Caco-2 (cell line): ENCODE results near the gene PAK1. TPM values are rescaled to one million over a fixed set of nuclear protein-coding genes. Genes with fewer than 3 reads are reported as not detected.

Experiments
- BruUV-seq: library from RNA; stranded (reverse); fragments of 400-500 nt; replicated peaks from 2 replicates; lab custom pipeline; 2021; lab: Mats Ljungman, UMichigan
- CTCF ChIA-PET: fragments of 300-600 bp; sonication (Branson Sonifier 250); formaldehyde crosslinking; loops from one replicate; lab custom pipeline; 2022; ENCODE audit warnings: antibody characterized with exemption; lab: Charles Lee
- POLR2A ChIA-PET: fragments of 300-600 bp; sonication (Branson Sonifier 250); formaldehyde crosslinking; loops from one replicate; lab custom pipeline; 2022; ENCODE audit warnings: antibody characterized with exemption; lab: Charles Lee
- DNase-seq, 2 experiments: peaks; one replicate each; pipeline versions ENCODE4 v3.0.0 to v3.0.0-alpha.2; 2020 to 2022
- H3K27me3 ChIP-seq: replicated peaks from 2 replicates; pipeline ENCODE4 v1.6.0; 2011; ENCODE audit warnings: low read length; ENCODE audit not compliant: control insufficient read depth, insufficient read depth
- H3K36me3 ChIP-seq: 2 replicates; pipeline ENCODE4 v1.5.1; 2011; ENCODE audit warnings: low read length; ENCODE audit not compliant: control insufficient read depth, insufficient read depth
- H3K4me1 ChIP-seq: fragments of 250-450 bp; sonication (Bioruptor Pico); 2 replicates; pipeline ENCODE4 v1.5.1; 2020; ENCODE audit warnings: mild to moderate bottlenecking
- H3K4me3 ChIP-seq: 2 replicates; pipeline ENCODE4 v1.5.1; 2011; ENCODE audit warnings: low read depth, mild to moderate bottlenecking, control low read depth, low read length
- H3K9me3 ChIP-seq: fragments of 250-450 bp; sonication (Bioruptor Pico); 2 replicates; pipeline ENCODE4 v1.5.1; 2020; ENCODE audit warnings: mild to moderate bottlenecking, moderate library complexity
- H3K27ac Mint-ChIP-seq: one replicate; pipeline ENCODE4 v1.8.0; 2022; ENCODE audit warnings: mixed read lengths; ENCODE audit not compliant: unreplicated experiment
- H3K27me3 Mint-ChIP-seq: one replicate; pipeline ENCODE4 v1.8.0; 2022; ENCODE audit warnings: mixed read lengths; ENCODE audit not compliant: insufficient read depth, unreplicated experiment
- H3K36me3 Mint-ChIP-seq: one replicate; pipeline ENCODE4 v1.8.0; 2022; ENCODE audit warnings: mild to moderate bottlenecking, mixed read lengths; ENCODE audit not compliant: insufficient read depth, unreplicated experiment
- H3K4me1 Mint-ChIP-seq: one replicate; pipeline ENCODE4 v1.8.0; 2022; ENCODE audit warnings: low read depth, mixed read lengths; ENCODE audit not compliant: unreplicated experiment
- H3K4me3 Mint-ChIP-seq: one replicate; pipeline ENCODE4 v1.8.0; 2022; ENCODE audit warnings: mild to moderate bottlenecking, moderate library complexity, mixed read lengths; ENCODE audit not compliant: unreplicated experiment
- H3K9me3 Mint-ChIP-seq: one replicate; pipeline ENCODE4 v1.8.0; 2022; ENCODE audit warnings: mixed read lengths; ENCODE audit not compliant: unreplicated experiment
- intact Hi-C: fragments of 100-400 bp; cut with micrococcal nuclease; formaldehyde crosslinking; loops from one replicate; pipeline ENCODE4 v1.10.0; 2022; ENCODE audit not compliant: unreplicated experiment
- total RNA-seq: library from RNA; stranded (reverse); gene quantifications from 2 replicates; pipeline ENCODE4 v1.2.3, GENCODE V29; 2022
- TF ChIP-seq, protein P1 (sequence below), 2 experiments: fragments of 200-600 bp in 1 of 2; IDR thresholded peaks; 1 replicate in 1 of 2; 2 replicates in 1 of 2; pipeline versions ENCODE4 v1.5.1 to v1.8.0; 2011 to 2022; ENCODE audit warnings: antibody characterized with exemption in 1 of 2, control low read depth in 1 of 2, inconsistent platforms in 1 of 2, low read depth in 1 of 2, low read length in 1 of 2, mild to moderate bottlenecking in 1 of 2, moderate library complexity in 1 of 2; ENCODE audit not compliant: insufficient read depth in 1 of 2, severe bottlenecking in 1 of 2, unreplicated experiment in 1 of 2

Gene PAK1
- total RNA-seq, 1 experiment from 2014 or later, result 81.1 TPM

DNA sequence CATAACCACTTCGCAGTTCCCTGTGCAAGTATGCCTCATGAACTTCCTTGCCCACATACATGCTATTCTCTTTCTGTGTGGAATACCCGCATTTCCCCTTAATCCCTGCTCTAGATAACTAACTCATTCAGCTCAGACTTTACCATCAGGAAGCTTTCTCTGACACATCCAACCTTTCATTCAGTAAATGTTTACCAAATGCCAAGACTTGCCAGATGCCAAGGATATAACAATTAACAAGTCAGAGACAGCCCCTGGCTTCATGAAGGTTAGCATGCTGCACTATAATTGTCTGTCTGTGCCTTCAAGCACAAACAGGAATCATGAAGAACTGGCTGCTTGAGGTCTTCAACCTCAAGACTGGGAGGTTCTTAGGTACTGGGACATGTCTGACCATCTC, 101.2 kb downstream of the PAK1 start:
- Mint-ChIP-seq H3K9me3 (no peaks in the 10 kb centered on the region), H3K4me3 (no peak overlapping the region), H3K27me3 (no peaks in the 10 kb centered on the region), H3K4me1 (no peaks in the 10 kb centered on the region), H3K27ac (no peak overlapping the region), H3K36me3 (peaks cover 7% of the 10 kb centered on the region)
- Histone ChIP-seq H3K4me1 (no peaks in the 10 kb centered on the region), H3K36me3 (no peaks in the 10 kb centered on the region; the same call in 1 of the 2 replicates), H3K4me3 (no peak overlapping the region), H3K9me3 (no peaks in the 10 kb centered on the region), H3K27me3 (no peaks in the 10 kb centered on the region)
- ChIA-PET CTCF (no interaction called here), POLR2A (no interaction called here)
- no TSS peak for BruUV-seq
- TF ChIP-seq, protein P1, sequence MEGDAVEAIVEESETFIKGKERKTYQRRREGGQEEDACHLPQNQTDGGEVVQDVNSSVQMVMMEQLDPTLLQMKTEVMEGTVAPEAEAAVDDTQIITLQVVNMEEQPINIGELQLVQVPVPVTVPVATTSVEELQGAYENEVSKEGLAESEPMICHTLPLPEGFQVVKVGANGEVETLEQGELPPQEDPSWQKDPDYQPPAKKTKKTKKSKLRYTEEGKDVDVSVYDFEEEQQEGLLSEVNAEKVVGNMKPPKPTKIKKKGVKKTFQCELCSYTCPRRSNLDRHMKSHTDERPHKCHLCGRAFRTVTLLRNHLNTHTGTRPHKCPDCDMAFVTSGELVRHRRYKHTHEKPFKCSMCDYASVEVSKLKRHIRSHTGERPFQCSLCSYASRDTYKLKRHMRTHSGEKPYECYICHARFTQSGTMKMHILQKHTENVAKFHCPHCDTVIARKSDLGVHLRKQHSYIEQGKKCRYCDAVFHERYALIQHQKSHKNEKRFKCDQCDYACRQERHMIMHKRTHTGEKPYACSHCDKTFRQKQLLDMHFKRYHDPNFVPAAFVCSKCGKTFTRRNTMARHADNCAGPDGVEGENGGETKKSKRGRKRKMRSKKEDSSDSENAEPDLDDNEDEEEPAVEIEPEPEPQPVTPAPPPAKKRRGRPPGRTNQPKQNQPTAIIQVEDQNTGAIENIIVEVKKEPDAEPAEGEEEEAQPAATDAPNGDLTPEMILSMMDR (IDR thresholded peaks at IDR 0.05; ENCODE audit: insufficient read depth in 1 of 2, low read depth in 1 of 2, low read length in 1 of 2, severe bottlenecking in 1 of 2, unreplicated experiment in 1 of 2), result no peak
- intact Hi-C loops, result loop anchor here (10.0 kb wide), 1 partner anchor 178 kb away; no protein-coding TSS in a partner anchor
- DNase-seq, result no peak

DNA sequence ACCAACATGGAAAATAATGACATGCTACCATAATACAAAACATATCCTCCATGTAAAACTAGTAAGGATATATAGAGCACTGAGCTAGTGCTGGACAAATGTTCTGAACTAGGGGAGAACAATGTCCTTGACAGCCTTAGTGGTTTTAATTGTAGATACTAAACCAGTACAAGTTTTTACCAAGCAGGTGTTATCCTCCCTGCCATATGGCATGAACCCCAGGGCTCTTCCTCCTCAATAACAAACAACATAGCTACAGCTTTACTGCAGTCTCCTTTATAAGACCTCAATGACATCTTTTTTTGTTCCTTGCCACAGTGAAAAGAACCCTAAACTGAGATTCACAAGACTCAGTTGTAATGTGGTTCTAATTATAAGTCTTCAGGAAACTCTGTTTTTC, 102.2 kb downstream of the PAK1 start:
- H3K4me1 Mint-ChIP-seq, result no peaks in the 10 kb centered on the region
- peaks cover 5% of the 10 kb centered on the region for H3K36me3 Mint-ChIP-seq
- H3K9me3 Mint-ChIP-seq, result peaks cover 6% of the 10 kb centered on the region
- Histone ChIP-seq H3K9me3 (no peaks in the 10 kb centered on the region), H3K4me1 (no peaks in the 10 kb centered on the region), H3K36me3 (no peaks in the 10 kb centered on the region; the same call in 1 of the 2 replicates), H3K4me3 (no peak overlapping the region), H3K27me3 (no peaks in the 10 kb centered on the region)
- DNase-seq, result no peak
- ChIA-PET CTCF (no interaction called here), POLR2A (no interaction called here)
- TF ChIP-seq, protein P1 (IDR thresholded peaks at IDR 0.05; ENCODE audit: insufficient read depth in 1 of 2, low read depth in 1 of 2, low read length in 1 of 2, severe bottlenecking in 1 of 2, unreplicated experiment in 1 of 2), result no peak
- no peak overlapping the region for H3K27ac Mint-ChIP-seq
- no peaks in the 10 kb centered on the region for H3K27me3 Mint-ChIP-seq
- H3K4me3 Mint-ChIP-seq, result no peak overlapping the region
- intact Hi-C loops, result loop anchor here (10.0 kb wide), 1 partner anchor 177 kb away; no protein-coding TSS in a partner anchor
- no TSS peak for BruUV-seq

DNA sequence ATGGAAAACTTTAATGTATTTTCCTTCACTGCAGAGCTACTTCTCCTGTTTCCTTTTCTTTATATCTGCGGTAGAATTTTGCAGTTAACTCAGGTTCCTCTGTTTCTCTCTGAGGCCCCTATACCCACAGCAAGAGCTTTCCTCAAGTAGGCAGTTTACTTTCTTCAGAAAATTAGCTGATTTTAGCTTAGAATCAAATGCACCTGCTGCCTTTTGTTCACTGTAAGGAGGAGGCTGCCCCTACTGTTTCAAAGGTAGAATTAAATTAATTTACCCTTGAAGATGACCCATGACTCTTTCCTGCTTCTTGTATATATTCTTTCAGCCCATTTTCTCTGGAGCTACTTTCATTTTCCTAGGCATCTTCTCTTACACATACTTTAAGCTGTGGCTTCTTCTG, 103.7 kb downstream of the PAK1 start:
- Mint-ChIP-seq H3K9me3 (peaks cover 18% of the 10 kb centered on the region), H3K36me3 (peaks cover 12% of the 10 kb centered on the region), H3K27me3 (no peaks in the 10 kb centered on the region), H3K4me1 (no peaks in the 10 kb centered on the region), H3K4me3 (no peak overlapping the region), H3K27ac (no peak overlapping the region)
- intact Hi-C loops, result loop anchor here (10.0 kb wide), 1 partner anchor 175 kb away; no protein-coding TSS in a partner anchor
- Histone ChIP-seq H3K36me3 (no peaks in the 10 kb centered on the region; the same call in 1 of the 2 replicates), H3K4me1 (no peaks in the 10 kb centered on the region), H3K9me3 (peaks cover 5% of the 10 kb centered on the region), H3K27me3 (no peaks in the 10 kb centered on the region), H3K4me3 (no peak overlapping the region)
- no TSS peak for BruUV-seq
- TF ChIP-seq, protein P1 (IDR thresholded peaks at IDR 0.05; ENCODE audit: insufficient read depth in 1 of 2, low read depth in 1 of 2, low read length in 1 of 2, severe bottlenecking in 1 of 2, unreplicated experiment in 1 of 2), result peak in 1 of 2 experiments; percentile 22
- ChIA-PET POLR2A (no interaction called here), CTCF (interaction anchor here (0.6 to 1.3 kb wide), 3 partner anchors 154 to 178 kb away, joined by 3 to 8 read pairs (median 4); no protein-coding TSS in a partner anchor)
- no peak for DNase-seq
